HepG2 (cell line): ENCODE measurements around the gene ABHD1. TPM values are rescaled to one million over a fixed set of nuclear protein-coding genes. Genes with fewer than 3 reads are reported as not detected.

Experiments used
- ARHGAP35 ChIP-seq: sonication (generic); formaldehyde crosslinking; IDR thresholded peaks from 2 replicates; pipeline ENCODE4 v1.9.0; 2022; ENCODE audit warnings: mild to moderate bottlenecking, inconsistent platforms, moderate library complexity, missing genetic modification reagents, borderline replicate concordance
- ARID4A ChIP-seq: sonication (generic); formaldehyde crosslinking; IDR thresholded peaks from 2 replicates; pipeline ENCODE4 v1.5.0; 2020; ENCODE audit warnings: mild to moderate bottlenecking, missing genetic modification reagents, borderline replicate concordance
- GLI4 ChIP-seq: sonication (generic); formaldehyde crosslinking; IDR thresholded peaks from 2 replicates; pipeline ENCODE4 v1.5.1; 2020; ENCODE audit warnings: missing genetic modification reagents, mild to moderate bottlenecking, moderate library complexity, borderline replicate concordance
- HNF1B ChIP-seq: sonication (generic); formaldehyde crosslinking; IDR thresholded peaks from 2 replicates; pipeline ENCODE4 v1.5.1; 2020; ENCODE audit warnings: mild to moderate bottlenecking, moderate library complexity, missing genetic modification reagents
- IRF1 ChIP-seq: sonication (generic); formaldehyde crosslinking; IDR thresholded peaks from 2 replicates; pipeline ENCODE4 v1.4.0; 2020; ENCODE audit warnings: low read depth, mild to moderate bottlenecking, missing genetic modification reagents
- ISX ChIP-seq: sonication (generic); formaldehyde crosslinking; conservative IDR thresholded peaks from 2 replicates; pipeline ENCODE4 v1.5.0; 2020; ENCODE audit warnings: missing genetic modification reagents
- KDM1A ChIP-seq: IDR thresholded peaks from 2 replicates; pipeline ENCODE4 v1.6.1; 2016; ENCODE audit warnings: missing compliant biosample characterization
- KMT2B ChIP-seq: IDR thresholded peaks from 2 replicates; pipeline ENCODE4 v1.6.1; 2016; ENCODE audit warnings: missing genetic modification reagents, missing compliant biosample characterization
- PBX3 ChIP-seq: sonication (generic); formaldehyde crosslinking; IDR thresholded peaks from 2 replicates; pipeline ENCODE4 v1.8.1; 2023; ENCODE audit warnings: missing genetic modification reagents, inconsistent platforms, borderline replicate concordance
- PHF8 ChIP-seq: sonication (generic); formaldehyde crosslinking; IDR thresholded peaks from 2 replicates; pipeline ENCODE4 v1.5.0; 2020; ENCODE audit warnings: missing genetic modification reagents
- SNAPC5 ChIP-seq: sonication (generic); formaldehyde crosslinking; IDR thresholded peaks from 2 replicates; pipeline ENCODE4 v1.8.1; 2023; ENCODE audit warnings: mild to moderate bottlenecking, missing genetic modification reagents, borderline replicate concordance
- SYNCRIP ChIP-seq: fragments of 200-400 bp; formaldehyde crosslinking; IDR thresholded peaks from 2 replicates; pipeline ENCODE4 v1.6.1; 2018; ENCODE audit warnings: mild to moderate bottlenecking, low read depth, low read length; ENCODE audit not compliant: insufficient read depth
- UBTF ChIP-seq: sonication (generic); formaldehyde crosslinking; IDR thresholded peaks from 2 replicates; pipeline ENCODE4 v1.4.0; 2020; ENCODE audit warnings: mild to moderate bottlenecking, missing genetic modification reagents
- ZFP36 ChIP-seq: fragments of 150-350 bp; IDR thresholded peaks from 2 replicates; pipeline ENCODE4 v1.6.1; 2018; ENCODE audit warnings: borderline replicate concordance, low read length, low read depth; ENCODE audit not compliant: partially characterized antibody
- ZNF24 ChIP-seq: fragments of 450-650 bp; IDR thresholded peaks from 2 replicates; pipeline ENCODE4 v1.6.1; 2017; ENCODE audit warnings: antibody characterized with exemption, mild to moderate bottlenecking
- ZNF326 ChIP-seq: sonication (generic); formaldehyde crosslinking; IDR thresholded peaks from 2 replicates; pipeline ENCODE4 v1.4.0; 2020; ENCODE audit warnings: missing genetic modification reagents, borderline replicate concordance
- ZNF557 ChIP-seq: sonication (generic); formaldehyde crosslinking; IDR thresholded peaks from 2 replicates; pipeline ENCODE4 v1.4.0; 2020; ENCODE audit warnings: missing genetic modification reagents
- polyA plus RNA-seq, 8 experiments: library from polyadenylated mRNA; depleted of rRNA in 3 of 8; stranded (reverse) in 7 of 8; unstranded in 1 of 8; fragments of >200 nt; fragmentation: Illumina TruSeq in 4 of 8; extraction: Trizol in 4 of 8; gene quantifications; 2 replicates each; pipeline versions ENCODE4 v1.2.1 to v1.2.3, GENCODE V29; 2011 to 2016; ENCODE audit warnings: low read depth in 4 of 8, missing spikeins in 1 of 8, mixed read lengths in 1 of 8; ENCODE audit not compliant: insufficient read depth in 1 of 8
- total RNA-seq, 5 experiments: library from RNA; depleted of rRNA; stranded (reverse); fragments of >200 nt; fragmentation: Illumina TruSeq; extraction: Trizol; gene quantifications; 2 replicates each; pipeline ENCODE4 v1.2.3, GENCODE V29; 2016; ENCODE audit warnings: low read depth in 1 of 5

ABHD1 gene
- total and polyA plus RNA-seq, 2 of the 13 experiments (the other 11 are each of a cell fraction or from before 2014, with no cell fraction given): 0.04 to 0.81 TPM

GRCh38 chr2:27086724-27087593 lies 36.7 kb upstream of the ABHD1 start, which contains the start of gene KHK (continued):
- peak; percentile 91 for TF ChIP-seq ARID4A (CRISPR knock-in tag)
- TF ChIP-seq KMT2B (CRISPR knock-in tag): 0 out of 2 replicates have a peak, but pooled peaks have one; percentile 10
- peak; percentile 37; the same call in 1 of the 2 replicates for TF ChIP-seq ARHGAP35 (CRISPR knock-in tag)
- peak; percentile 77 for TF ChIP-seq PHF8 (CRISPR knock-in tag)
- TF ChIP-seq ZFP36: no peak
- TF ChIP-seq KDM1A (CRISPR knock-in tag): no peak; the same call in 1 of the 2 replicates
- TF ChIP-seq IRF1 (CRISPR knock-in tag): no peak
- no peak for TF ChIP-seq SNAPC5 (CRISPR knock-in tag)
- no peak for TF ChIP-seq ZNF24
- no peak for TF ChIP-seq ZNF326
- TF ChIP-seq SYNCRIP: no peak
- TF ChIP-seq UBTF: peak; percentile 49; the same call in 1 of the 2 replicates
- no peak for TF ChIP-seq GLI4 (CRISPR knock-in tag)
- TF ChIP-seq ZNF557 (CRISPR knock-in tag): 0 out of 2 replicates have a peak, but pooled peaks have one; percentile 7
- TF ChIP-seq HNF1B: peak; percentile 19; the same call in 1 of the 2 replicates
- TF ChIP-seq PBX3 (CRISPR knock-in tag): peak; percentile 51; the same call in 1 of the 2 replicates
- TF ChIP-seq ISX: 0 out of 2 replicates have a peak, but pooled peaks have one; percentile 25
